Left lung (tissue), 10 donors: Measurements from ENCODE around the gene DCBLD2. TPM values are rescaled to one million over a fixed set of nuclear protein-coding genes. Genes with fewer than 3 reads are reported as not detected.

Experiments
- ATAC-seq: fragments of 200-7000 bp; cut with Tn5 transposase; one replicate; pipeline ENCODE4 v1.9.1; 2020; ENCODE audit warnings: moderate library complexity
- DNase-seq, 4 donors: peaks; one replicate each; pipeline ENCODE4 v3.0.0-alpha.2; 2013 to 2020
- H3K27ac ChIP-seq, 2 donors: fragments of 200-600 bp; sonication (generic) in 1 of 2; one replicate each; pipeline versions ENCODE4 v1.5.0 to v1.8.0; 2020 to 2021
- H3K27me3 ChIP-seq, 2 donors: fragments of 200-600 bp; sonication (generic) in 1 of 2; one replicate each; pipeline versions ENCODE4 v1.5.0 to v1.8.0; 2020 to 2021
- H3K36me3 ChIP-seq, 2 donors: fragments of 200-600 bp; sonication (generic) in 1 of 2; one replicate each; pipeline versions ENCODE4 v1.5.0 to v1.8.0; 2020 to 2021
- H3K4me1 ChIP-seq, 2 donors: fragments of 200-600 bp; one replicate each; pipeline ENCODE4 v1.8.0; 2021
- H3K4me3 ChIP-seq, 2 donors: fragments of 200-600 bp; sonication (generic) in 1 of 2; one replicate each; pipeline versions ENCODE4 v1.5.0 to v1.8.0; 2020 to 2021; ENCODE audit warnings: mild to moderate bottlenecking in 1 of 2
- H3K9me3 ChIP-seq, 2 donors: fragments of 200-600 bp; sonication (generic) in 1 of 2; one replicate each; pipeline versions ENCODE4 v1.5.0 to v1.8.0; 2020 to 2021
- CTCF ChIP-seq, 2 donors: fragments of 200-600 bp; sonication (generic) in 1 of 2; IDR thresholded peaks; one replicate each; pipeline versions ENCODE4 v1.5.0 to v1.8.0; 2021; ENCODE audit warnings: antibody characterized with exemption in 2 of 2
- intact Hi-C, 2 donors: fragments of 100-400 bp; cut with DNase I; formaldehyde crosslinking; loops; one replicate each; pipeline versions ENCODE4 v1.11.2 to v1.14.2; 2022
- polyA plus RNA-seq, 6 donors: library from polyadenylated mRNA; unstranded; fragments of 120-200 nt; gene quantifications; one replicate each; pipeline ENCODE4 v1.2.1, GENCODE V29; 2013; ENCODE audit not compliant: insufficient read length in 6 of 6
- total RNA-seq, 2 donors: library from RNA; stranded (reverse); fragmentation: NEBNext Ultra II Directional; extraction: Animal tissue kit (Norgen Biotek cat#: 25700); gene quantifications; one replicate each; pipeline ENCODE4 v1.2.1, GENCODE V29; 2021
- donor health status: DM: no; HTN: yes; CAD: no.
- donor health status: DM: no; HTN: no; CAD: no.

The DCBLD2 gene
- total and polyA plus RNA-seq, 8 donors = 44.8 to 92.4 (median 69.3) TPM

GRCh38 chr3:98779541-98780335 is 121.8 kb downstream of the DCBLD2 start:
- TF ChIP-seq CTCF (IDR thresholded peaks at IDR 0.05) = no peak
- DNase-seq (no peak), ATAC-seq (no peak)
- H3K27ac ChIP-seq = peak overlapping the region in 1 of 2 donors; percentile 65
- peaks cover 0 to 37% of the 10 kb centered on the region in 2 donors for H3K36me3 ChIP-seq
- no peaks in the 10 kb centered on the region for H3K9me3 ChIP-seq
- H3K27me3 ChIP-seq = no peaks in the 10 kb centered on the region
- H3K4me1 ChIP-seq = peaks cover 12 to 55% of the 10 kb centered on the region in 2 donors
- H3K4me3 ChIP-seq = no peak overlapping the region
- intact Hi-C loops = no loop called here

GRCh38 chr3:98778852-98779413 is 122.6 kb downstream of the DCBLD2 start:
- Histone ChIP-seq H3K27me3 (no peaks in the 10 kb centered on the region), H3K4me3 (no peak overlapping the region), H3K4me1 (peaks cover 10 to 47% of the 10 kb centered on the region in 2 donors), H3K9me3 (no peaks in the 10 kb centered on the region), H3K36me3 (peaks cover 0 to 42% of the 10 kb centered on the region in 2 donors), H3K27ac (peak overlapping the region; percentile 15 to 65)
- ATAC-seq (peak; percentile 67), DNase-seq (peak in 1 of 4 donors; percentile 14)
- TF ChIP-seq CTCF (IDR thresholded peaks at IDR 0.05) = no peak
- intact Hi-C loops = no loop called here

DNA sequence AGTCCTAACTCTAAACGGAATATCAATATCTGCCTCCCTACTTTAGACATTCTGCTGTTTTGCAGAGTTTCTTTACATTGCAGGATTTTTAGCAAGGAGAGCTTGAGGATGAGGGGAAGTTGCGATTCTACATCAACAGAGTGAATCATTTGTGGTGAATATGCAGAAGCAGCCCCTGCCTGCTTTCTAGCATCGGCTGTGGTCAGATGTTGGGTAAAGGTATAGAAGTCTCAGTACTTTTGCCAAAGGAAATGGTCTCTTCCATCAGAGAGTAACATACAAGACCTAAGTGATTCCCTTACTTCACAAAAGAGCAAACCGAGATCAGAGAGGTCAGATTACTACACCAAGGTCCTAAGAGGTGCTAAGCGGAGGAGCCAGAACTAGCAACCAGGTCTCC is 123.1 kb downstream of the DCBLD2 start:
- peak; percentile 33 for ATAC-seq
- peaks cover 0 to 47% of the 10 kb centered on the region in 2 donors for H3K36me3 ChIP-seq
- peak overlapping the region; percentile 15 to 65 for H3K27ac ChIP-seq
- H3K4me3 ChIP-seq = no peak overlapping the region
- H3K27me3 ChIP-seq = no peaks in the 10 kb centered on the region
- H3K4me1 ChIP-seq = peaks cover 10 to 45% of the 10 kb centered on the region in 2 donors
- intact Hi-C loops = no loop called here
- no peak for TF ChIP-seq CTCF (IDR thresholded peaks at IDR 0.05)
- no peak for DNase-seq
- no peaks in the 10 kb centered on the region for H3K9me3 ChIP-seq

DNA sequence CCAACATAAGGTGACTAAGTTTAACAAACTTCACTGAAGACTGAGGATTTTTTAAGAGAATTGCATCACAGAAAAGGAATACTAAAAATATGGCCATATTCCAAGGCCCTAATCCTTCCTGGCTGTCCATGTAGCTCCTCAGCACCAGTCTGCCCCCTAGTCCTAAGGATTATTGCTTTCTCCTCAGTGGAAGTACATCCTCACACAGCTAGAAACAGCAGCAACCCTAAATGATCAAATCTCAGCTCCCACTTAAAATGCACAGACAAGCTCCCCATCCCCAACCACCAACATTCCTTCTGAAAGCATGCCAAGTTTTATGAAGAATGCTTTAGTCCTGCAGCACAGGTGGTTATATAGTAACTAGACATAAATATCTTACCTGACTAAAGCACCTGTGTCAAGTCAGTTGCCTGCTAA is 123.7 kb downstream of the DCBLD2 start:
- ATAC-seq (peak; percentile 47), DNase-seq (peak in 1 of 4 donors; percentile 27)
- peak overlapping the region; percentile 15 to 65 for H3K27ac ChIP-seq

More for the DNA sequence above, 123.7 kb downstream of the DCBLD2 start:
- no peak overlapping the region for H3K4me3 ChIP-seq
- TF ChIP-seq CTCF (IDR thresholded peaks at IDR 0.05) = no peak
- peaks cover 10 to 45% of the 10 kb centered on the region in 2 donors for H3K4me1 ChIP-seq
- intact Hi-C loops = no loop called here
- H3K27me3 ChIP-seq = no peaks in the 10 kb centered on the region
- no peaks in the 10 kb centered on the region for H3K9me3 ChIP-seq
- H3K36me3 ChIP-seq = peaks cover 0 to 47% of the 10 kb centered on the region in 2 donors
